Subcutaneous adipose tissue (tissue), 4 donors: ENCODE data around the gene IAH1. TPM values are rescaled to one million over a fixed set of nuclear protein-coding genes. Genes with fewer than 3 reads are reported as not detected.

Source experiments
- total RNA-seq, 4 donors: library from RNA; depleted of rRNA; stranded (reverse); fragments of >200 nt; gene quantifications; one replicate each; pipeline ENCODE4 v1.1.0, GENCODE V29; 2016
- TF ChIP-seq, protein P1 (sequence below): fragments of 450-650 bp; IDR thresholded peaks from one replicate; pipeline ENCODE4 v1.5.1; 2016; ENCODE audit warnings: low read depth, mild to moderate bottlenecking, control low read depth, antibody characterized with exemption, moderate library complexity

IAH1 gene
- total RNA-seq, 4 donors from 2014 or later: 54.6 to 91.0 (median 67.4) TPM

DNA sequence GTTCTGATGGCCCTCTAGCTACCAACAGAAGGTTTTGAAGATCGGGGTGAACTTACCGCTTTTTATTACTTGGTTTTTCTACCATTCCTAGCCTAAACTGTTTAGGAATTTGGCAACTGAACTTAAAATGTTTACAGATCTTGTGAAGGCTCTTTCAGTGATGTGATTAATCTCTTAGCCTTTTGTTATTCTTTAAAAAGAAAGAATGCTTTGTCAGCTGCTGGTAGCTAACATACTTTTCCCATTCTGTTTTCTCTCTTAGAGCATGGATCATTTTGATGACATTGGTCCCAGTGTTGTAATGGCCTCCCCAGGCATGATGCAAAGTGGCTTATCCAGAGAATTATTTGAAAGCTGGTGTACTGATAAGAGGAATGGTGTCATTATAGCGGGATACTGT is 32.8 kb upstream of the IAH1 start:
- TF ChIP-seq, protein P1, sequence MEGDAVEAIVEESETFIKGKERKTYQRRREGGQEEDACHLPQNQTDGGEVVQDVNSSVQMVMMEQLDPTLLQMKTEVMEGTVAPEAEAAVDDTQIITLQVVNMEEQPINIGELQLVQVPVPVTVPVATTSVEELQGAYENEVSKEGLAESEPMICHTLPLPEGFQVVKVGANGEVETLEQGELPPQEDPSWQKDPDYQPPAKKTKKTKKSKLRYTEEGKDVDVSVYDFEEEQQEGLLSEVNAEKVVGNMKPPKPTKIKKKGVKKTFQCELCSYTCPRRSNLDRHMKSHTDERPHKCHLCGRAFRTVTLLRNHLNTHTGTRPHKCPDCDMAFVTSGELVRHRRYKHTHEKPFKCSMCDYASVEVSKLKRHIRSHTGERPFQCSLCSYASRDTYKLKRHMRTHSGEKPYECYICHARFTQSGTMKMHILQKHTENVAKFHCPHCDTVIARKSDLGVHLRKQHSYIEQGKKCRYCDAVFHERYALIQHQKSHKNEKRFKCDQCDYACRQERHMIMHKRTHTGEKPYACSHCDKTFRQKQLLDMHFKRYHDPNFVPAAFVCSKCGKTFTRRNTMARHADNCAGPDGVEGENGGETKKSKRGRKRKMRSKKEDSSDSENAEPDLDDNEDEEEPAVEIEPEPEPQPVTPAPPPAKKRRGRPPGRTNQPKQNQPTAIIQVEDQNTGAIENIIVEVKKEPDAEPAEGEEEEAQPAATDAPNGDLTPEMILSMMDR: no peak

DNA sequence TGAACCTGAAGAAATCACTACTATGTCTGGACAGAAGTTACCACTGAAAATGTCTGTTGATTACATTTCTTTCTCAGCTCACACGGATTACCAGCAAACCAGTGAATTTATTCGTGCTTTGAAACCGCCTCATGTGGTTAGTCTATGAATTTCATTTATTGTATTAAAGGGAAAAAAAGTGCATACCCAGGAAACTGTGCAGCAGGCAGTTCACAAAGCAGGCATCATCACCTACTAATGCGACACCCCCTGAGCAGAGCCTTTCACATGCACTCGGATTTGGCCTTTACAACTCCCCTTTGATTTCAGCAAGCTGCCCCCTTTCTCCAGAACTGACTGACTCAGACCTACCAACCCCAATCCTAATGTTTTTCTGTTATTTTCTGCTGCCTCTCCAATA is 30.8 kb upstream of the IAH1 start:
- TF ChIP-seq, protein P1: no peak

- TF ChIP-seq, protein P1: no peak
Observed at GRCh38 chr2:9445089-9445488, 29.3 kb upstream of the IAH1 start.

DNA sequence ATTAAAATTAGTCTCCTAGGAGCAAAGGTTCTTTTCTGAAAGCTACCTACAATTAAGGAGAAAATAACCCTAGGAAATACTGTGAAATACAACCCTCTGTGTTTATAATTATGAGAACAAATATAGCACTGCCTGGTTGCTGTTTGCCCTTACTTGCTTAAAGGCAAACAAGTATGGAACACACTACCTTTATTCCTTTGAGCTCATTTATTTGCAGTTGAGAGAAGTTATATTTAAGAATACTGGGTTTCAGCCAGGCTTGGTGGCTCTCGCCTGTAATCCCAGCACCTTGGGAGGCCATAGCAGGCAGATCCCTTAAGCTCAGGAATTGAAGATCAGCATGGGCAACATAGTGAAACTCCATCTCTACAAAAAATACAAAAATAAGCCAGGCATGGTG is 23.1 kb upstream of the IAH1 start:
- TF ChIP-seq, protein P1: no peak

DNA sequence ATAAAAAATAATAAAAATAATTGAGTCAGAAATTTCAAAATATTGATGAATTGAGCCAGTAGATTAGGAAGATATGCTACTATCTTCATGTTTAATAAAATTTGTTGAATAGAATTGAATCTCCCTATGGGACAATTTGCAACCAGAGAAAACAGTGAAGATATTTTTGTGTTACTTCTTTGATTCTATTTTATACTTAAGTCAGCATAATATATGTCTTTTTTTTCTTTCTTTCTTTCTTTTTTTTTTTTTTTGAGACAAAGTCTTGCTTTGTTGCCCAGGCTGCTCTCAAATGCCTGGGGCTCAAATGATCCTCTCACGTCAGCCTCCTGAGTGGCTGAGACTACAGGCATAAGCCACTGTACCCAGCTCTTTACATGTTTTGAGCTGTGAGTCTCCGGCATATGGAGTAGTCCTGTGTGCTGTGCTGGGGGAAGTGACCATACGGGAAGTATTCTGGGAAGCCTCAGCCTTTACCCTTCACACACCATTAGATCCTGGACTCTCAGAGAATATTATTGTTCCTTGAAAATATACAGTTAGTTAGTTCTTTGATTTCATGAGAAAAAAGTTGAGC is 13.8 kb upstream of the IAH1 start:
- TF ChIP-seq, protein P1: no peak

GRCh38 chr2:9461079-9461478 is 13.3 kb upstream of the IAH1 start:
- TF ChIP-seq, protein P1: no peak

GRCh38 chr2:9462313-9462712 is 12.0 kb upstream of the IAH1 start:
- TF ChIP-seq, protein P1: no peak
